ENCODE measurements around the gene EHBP1L1. TPM values are rescaled to one million over a fixed set of nuclear protein-coding genes. Genes with fewer than 3 reads are reported as not detected.

The EHBP1L1 gene
- total RNA-seq, 1 donor from 2014 or later: 26.1 TPM

DNA sequence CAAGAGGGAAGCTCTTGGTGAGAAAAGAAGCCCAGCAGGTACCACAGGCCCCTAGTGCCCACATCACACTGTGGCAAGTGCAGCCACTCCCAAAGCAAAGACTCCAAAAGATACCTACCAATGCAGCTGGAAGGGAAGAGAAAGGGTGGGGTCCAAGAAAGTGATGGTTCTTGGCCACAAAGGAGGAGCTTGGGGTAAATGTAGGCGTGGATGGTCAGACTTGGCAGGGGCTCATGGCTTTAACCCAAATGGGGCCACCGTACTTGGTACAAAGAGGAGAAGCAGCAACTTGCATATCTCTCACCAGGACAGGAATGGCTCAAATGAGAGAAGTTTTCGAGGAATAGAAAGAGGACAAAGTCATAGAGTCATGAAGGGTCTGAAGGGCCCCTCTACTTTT lies 33.4 kb downstream of the EHBP1L1 start:
- H3K4me3 ChIP-seq (ENCODE audit: low read depth, low read length): no peak overlapping the region
- TF ChIP-seq, protein P1, sequence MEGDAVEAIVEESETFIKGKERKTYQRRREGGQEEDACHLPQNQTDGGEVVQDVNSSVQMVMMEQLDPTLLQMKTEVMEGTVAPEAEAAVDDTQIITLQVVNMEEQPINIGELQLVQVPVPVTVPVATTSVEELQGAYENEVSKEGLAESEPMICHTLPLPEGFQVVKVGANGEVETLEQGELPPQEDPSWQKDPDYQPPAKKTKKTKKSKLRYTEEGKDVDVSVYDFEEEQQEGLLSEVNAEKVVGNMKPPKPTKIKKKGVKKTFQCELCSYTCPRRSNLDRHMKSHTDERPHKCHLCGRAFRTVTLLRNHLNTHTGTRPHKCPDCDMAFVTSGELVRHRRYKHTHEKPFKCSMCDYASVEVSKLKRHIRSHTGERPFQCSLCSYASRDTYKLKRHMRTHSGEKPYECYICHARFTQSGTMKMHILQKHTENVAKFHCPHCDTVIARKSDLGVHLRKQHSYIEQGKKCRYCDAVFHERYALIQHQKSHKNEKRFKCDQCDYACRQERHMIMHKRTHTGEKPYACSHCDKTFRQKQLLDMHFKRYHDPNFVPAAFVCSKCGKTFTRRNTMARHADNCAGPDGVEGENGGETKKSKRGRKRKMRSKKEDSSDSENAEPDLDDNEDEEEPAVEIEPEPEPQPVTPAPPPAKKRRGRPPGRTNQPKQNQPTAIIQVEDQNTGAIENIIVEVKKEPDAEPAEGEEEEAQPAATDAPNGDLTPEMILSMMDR (conservative IDR thresholded peaks at IDR 0.05; ENCODE audit: low read depth, low read length): no peak
- DNase-seq (ENCODE audit: low read depth): no peak

- no peak overlapping the region for H3K4me3 ChIP-seq (ENCODE audit: low read depth, low read length)
- no peak for DNase-seq (ENCODE audit: low read depth)
Measured at GRCh38 chr11:65609665-65610064, 33.8 kb downstream of the EHBP1L1 start.

DNA sequence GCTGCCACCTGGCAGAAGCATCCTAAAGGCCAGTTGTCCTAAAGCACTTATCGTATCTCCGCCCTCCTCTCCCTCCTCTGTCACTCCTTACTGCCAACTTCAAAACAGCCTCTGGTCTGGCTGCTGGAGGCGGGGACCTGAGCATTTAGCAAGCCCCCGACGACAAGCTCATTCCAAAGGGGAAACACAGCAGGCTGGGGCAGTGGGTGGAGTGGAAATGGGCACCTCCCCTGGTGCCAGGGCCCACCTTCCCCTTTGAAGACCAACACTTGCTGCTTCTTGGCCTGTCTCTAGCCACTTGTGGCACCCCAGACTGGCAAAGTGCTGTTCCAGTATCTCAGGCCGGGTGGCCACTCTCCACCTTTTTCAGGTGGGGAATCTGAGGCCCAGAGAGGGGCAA lies 34.6 kb downstream of the EHBP1L1 start:
- TF ChIP-seq, protein P1 (conservative IDR thresholded peaks at IDR 0.05; ENCODE audit: low read depth, low read length): no peak
- H3K4me3 ChIP-seq (ENCODE audit: low read depth, low read length): no peak overlapping the region
- no peak for DNase-seq (ENCODE audit: low read depth)

More at GRCh38 chr11:65609665-65610064, 33.8 kb downstream of the EHBP1L1 start:
- TF ChIP-seq, protein P1 (conservative IDR thresholded peaks at IDR 0.05; ENCODE audit: low read depth, low read length): no peak

GRCh38 chr11:65611028-65611757 lies 35.3 kb downstream of the EHBP1L1 start:
- TF ChIP-seq, protein P1 (conservative IDR thresholded peaks at IDR 0.05; ENCODE audit: low read depth, low read length): no peak
- no peak for DNase-seq (ENCODE audit: low read depth)
- H3K4me3 ChIP-seq (ENCODE audit: low read depth, low read length): peak overlapping the region; percentile 1

DNA sequence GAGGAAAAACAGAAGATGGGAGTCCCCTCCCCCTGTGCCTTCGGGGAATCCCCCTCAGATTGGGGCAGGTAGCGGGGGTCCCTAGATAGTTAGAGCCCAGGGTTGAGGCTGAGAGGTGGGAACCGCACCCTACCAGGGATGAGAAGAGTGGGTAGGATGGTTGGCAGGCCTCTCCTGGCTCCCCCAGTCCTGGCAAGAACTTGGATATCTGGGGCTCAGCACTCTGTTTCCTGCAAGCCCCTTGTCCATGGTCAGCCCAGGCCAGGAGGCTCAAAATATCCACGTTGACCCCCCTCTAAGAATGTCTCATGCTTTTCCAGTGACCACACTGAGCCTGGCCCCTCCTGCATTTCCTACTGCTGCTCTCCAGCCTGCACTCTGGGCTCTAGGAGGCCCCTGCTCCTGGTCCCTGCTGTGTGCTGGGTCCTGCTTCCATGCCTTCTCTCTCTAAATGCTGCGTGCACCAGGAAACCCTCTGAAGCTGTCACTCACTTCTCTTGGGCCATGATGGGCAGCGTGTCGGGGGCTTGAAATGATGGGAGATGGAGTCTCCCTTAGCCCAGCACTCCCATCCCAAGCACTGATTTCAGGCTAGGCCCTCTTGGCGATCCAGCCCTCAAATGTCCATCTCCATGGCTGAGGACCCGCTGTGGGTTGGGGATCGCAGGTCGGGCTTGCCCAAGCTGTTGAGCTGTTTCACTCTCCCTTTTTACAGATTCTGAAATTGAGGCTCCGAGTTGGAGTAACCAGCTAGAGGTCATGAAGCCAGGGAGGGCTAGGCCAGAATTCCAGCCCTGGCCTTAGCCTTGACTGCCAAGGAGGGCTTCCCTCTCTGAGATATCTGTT lies 36.1 kb downstream of the EHBP1L1 start:
- TF ChIP-seq, protein P1 (conservative IDR thresholded peaks at IDR 0.05; ENCODE audit: low read depth, low read length): no peak
- DNase-seq (ENCODE audit: low read depth): no peak
- peak overlapping the region; percentile 81 for H3K4me3 ChIP-seq (ENCODE audit: low read depth, low read length)

DNA sequence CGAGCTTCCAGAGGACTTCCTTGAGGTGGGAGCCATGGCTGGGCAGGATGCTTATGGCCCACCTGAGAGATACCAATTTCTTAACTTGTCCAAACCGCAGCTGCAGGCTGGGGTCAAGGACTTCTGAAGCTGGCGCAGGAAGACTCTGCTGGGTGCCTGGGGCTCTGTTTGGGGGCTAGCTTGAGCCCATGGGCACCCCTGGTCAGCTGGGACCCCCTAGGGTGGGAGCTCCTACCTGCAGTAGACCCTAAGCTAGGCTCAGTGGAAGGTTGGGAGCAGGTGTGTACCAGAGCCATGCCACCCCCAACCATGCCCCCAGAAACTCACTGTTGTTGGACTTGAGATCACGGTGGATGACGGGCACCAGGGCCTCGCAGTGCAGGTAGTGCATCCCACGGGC lies 36.8 kb downstream of the EHBP1L1 start:
- TF ChIP-seq, protein P1 (conservative IDR thresholded peaks at IDR 0.05; ENCODE audit: low read depth, low read length): no peak
- H3K4me3 ChIP-seq (ENCODE audit: low read depth, low read length): peak overlapping the region; percentile 81

More for the DNA sequence above, 36.8 kb downstream of the EHBP1L1 start:
- no peak for DNase-seq (ENCODE audit: low read depth)

Data from epithelial cell of proximal tubule (primary cell).